ENCODE data around the gene ARHGDIG.

DNA sequence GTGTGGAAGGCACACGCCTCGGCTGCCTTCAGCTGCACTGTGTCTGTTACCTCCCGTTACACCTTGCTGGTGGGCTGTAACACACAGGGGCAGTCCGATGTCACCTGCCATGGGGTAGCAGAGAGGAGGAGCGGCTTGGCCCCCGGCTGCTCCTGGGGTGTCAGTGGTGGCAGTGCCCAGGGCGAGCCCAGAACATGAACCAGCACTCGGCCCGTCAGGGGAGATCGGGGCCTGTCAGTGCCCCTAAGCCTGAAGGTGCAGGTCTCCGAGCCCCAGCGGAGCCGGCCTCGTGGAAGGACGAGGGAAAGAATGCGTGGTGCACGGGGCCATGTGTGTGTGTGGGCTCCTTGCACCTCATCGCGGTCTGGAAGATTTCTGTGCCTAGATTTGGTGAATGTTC, 20.1 kb upstream of the ARHGDIG start:
- no peak for TF ChIP-seq CTCF (IDR thresholded peaks at IDR 0.05)
- TF ChIP-seq ZFX (IDR thresholded peaks at IDR 0.05; ENCODE audit: borderline replicate concordance): no peak

Data from 22Rv1 (cell line).